ENCODE measurements around the gene RAB1B.

Gene RAB1B

DNA sequence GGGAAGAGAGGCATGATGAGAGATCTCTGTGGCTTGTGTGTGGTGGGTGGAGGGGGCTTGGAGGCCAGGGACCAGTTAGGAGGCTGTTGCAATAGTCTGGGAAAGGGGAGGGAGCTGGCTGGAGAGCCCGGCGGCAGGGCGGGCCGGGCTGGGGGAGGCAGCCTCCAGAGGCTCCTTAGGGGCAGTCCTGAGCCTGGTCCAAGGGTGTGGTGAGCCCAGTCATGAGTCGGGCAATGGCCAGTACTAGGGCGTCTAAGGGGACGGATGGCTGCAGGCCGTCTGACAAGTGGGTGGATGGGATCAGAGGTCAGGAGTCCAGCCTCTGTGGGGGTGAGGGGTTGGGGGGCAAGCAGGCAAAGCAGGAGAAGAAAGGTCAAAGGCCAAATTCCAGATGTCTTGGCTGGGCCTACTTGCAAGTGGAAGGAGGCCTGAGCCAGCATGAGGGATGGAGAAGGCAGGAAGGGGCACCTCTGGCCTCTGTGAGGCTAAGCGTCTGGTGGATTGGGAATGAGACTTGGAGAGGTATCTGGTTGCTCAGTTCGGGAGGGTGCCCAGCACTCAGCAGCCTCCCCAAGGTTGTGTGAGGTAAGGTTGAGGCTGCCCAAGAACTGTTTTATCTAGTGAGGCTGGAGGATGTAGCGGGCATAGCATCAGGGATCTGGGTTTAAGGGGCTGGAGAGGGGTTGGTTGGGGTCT, 54.4 kb downstream of the RAB1B start:
- no peak for DNase-seq (ENCODE audit: low spot score)

DNA sequence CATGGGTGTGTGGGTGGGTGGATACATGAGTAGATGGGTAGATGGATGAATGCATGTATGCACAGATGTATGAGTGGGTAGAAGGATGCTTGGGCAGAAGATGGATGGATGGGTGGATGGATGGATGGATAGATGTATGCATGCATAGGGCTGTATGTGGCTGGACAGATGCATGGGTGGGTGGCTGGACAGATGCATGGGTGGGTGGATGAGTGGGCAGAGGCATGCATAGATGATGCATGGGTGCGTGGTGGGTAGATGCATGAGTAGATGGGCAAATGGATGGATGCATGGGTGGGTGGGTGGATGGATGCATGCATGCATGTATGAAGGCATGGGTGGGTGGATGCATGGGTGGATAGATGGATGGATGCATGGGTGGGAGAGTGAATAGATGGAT, 55.2 kb downstream of the RAB1B start:
- no peak for DNase-seq (ENCODE audit: low spot score)

DNA sequence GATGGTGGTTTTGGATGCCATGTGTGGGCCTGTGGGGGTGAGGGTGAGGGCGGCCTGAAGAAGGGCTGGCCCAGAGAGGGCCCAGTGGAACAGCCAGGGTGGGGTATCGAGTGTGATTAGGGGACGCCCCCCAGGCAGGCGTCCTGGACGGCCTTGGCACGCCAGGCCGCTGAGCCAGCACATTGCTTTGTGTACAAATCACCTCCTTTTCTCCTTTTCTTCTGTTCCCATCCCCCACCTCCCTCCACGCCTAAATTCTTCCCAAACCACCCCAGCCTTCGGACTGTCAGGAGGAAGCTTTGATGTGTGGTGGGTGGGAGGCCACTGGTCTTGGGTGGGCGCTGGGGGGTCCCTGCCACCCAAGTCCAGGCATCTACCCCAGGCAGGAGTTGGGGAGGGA, 56.2 kb downstream of the RAB1B start:
- DNase-seq (ENCODE audit: low spot score), result no peak

DNA sequence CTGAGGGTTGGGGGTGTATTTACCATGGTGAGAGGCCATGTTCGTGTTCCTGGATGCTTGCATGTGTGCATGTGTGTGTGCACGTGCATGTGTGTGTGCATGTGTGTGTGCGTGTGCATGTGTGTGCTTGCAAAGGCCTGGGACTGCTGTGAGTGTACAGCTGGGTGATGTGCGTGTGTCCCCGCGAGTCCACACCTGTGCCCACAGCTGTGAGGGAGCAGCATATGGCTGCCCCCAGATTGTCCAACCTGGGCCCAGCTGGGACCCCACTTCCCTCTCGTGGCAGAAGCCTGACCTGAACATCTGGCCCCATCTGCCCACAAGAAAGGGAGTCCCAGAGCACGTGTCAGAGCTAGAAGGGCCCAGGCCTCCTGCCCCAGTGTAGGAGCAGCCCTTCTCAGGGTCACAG, 56.8 kb downstream of the RAB1B start:
- no peak for DNase-seq (ENCODE audit: low spot score)

DNA sequence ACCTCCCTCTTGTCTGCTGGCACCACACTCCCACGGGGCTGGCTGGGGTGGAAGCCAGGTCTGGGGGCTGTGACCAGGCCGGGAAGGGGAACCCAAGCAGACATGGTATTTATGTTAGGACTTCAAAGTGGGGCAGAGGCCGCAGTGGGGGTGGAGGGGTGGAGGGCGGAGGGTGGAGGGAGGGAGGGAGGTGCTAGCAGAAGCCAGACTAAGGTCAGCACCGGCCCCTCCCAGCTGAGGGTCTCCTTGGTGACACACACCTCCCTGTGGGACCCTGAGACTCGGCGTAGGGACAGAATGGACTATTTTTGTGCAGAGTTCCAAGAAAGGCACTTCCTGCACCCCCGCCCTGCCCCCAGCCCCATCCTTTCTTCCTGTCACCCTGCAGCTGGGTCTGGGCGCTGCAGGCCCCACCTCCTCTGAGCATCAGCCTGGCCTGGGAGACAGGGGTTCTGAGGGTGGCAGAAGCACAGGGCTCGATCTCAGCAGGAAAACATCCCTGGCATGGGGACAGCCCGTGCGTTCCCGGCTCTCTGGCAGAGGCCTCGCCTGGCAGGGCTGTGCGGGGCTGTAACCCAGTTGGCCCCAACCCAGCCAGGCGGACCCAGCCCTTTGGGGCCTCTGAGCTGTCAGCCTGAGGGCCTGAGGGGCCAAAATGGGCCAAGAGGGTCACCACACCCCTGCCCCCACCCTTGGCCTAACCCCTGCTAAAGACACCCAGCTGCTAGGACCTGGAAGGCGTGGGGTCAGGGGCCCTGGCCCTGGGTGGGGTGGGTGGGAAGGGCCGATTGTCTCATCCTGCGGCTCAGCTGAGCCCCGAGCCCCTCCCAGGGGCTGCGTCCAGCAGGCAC, 58.0 kb downstream of the RAB1B start:
- no peak for DNase-seq (ENCODE audit: low spot score)
